SK-N-SH (cell line): ENCODE measurements around the gene HYPK. TPM values are rescaled to one million over a fixed set of nuclear protein-coding genes. Genes with fewer than 3 reads are reported as not detected.

Source experiments
- ELF1 ChIP-seq: IDR thresholded peaks from 2 replicates; pipeline ENCODE4 v1.4.0; 2012
- FOSL2 ChIP-seq: IDR thresholded peaks from 2 replicates; pipeline ENCODE4 v1.4.0; 2012; ENCODE audit warnings: low read depth, mild to moderate bottlenecking, moderate library complexity, borderline replicate concordance
- GABPA ChIP-seq: IDR thresholded peaks from 2 replicates; pipeline ENCODE4 v1.4.0; 2012; ENCODE audit warnings: low read depth, mild to moderate bottlenecking
- GATA2 ChIP-seq: sonication (generic); formaldehyde crosslinking; IDR thresholded peaks from 2 replicates; pipeline ENCODE4 v1.5.0; 2020; ENCODE audit warnings: mild to moderate bottlenecking, missing genetic modification reagents
- JUND ChIP-seq: IDR thresholded peaks from 2 replicates; pipeline ENCODE4 v1.4.0; 2012
- MXI1 ChIP-seq: IDR thresholded peaks from 2 replicates; pipeline ENCODE4 v1.6.1; 2012; ENCODE audit warnings: mild to moderate bottlenecking, low read depth, low read length, improper control_type of control experiment
- NFIC ChIP-seq: IDR thresholded peaks from 2 replicates; pipeline ENCODE4 v1.4.0; 2012; ENCODE audit warnings: borderline replicate concordance
- POLR2AphosphoS5 ChIP-seq: IDR thresholded peaks from 2 replicates; pipeline ENCODE4 v1.6.1; 2012; ENCODE audit warnings: low read depth, low read length
- RAD21 ChIP-seq: IDR thresholded peaks from 2 replicates; pipeline ENCODE4 v1.6.1; 2012; ENCODE audit warnings: mild to moderate bottlenecking, low read length
- RCOR1 ChIP-seq: fragments of 150-350 bp; IDR thresholded peaks from 2 replicates; pipeline ENCODE4 v1.6.1; 2017; ENCODE audit warnings: antibody characterized with exemption, low read length
- SIN3A ChIP-seq: IDR thresholded peaks from 2 replicates; pipeline ENCODE4 v1.6.1; 2012; ENCODE audit warnings: low read depth, mild to moderate bottlenecking, low read length, moderate library complexity, borderline replicate concordance
- SMC3 ChIP-seq: IDR thresholded peaks from 2 replicates; pipeline ENCODE4 v1.6.1; 2012; ENCODE audit warnings: low read depth, low read length, improper control_type of control experiment
- ZBTB33 ChIP-seq: IDR thresholded peaks from 2 replicates; pipeline ENCODE4 v1.4.0; 2012; ENCODE audit warnings: low read depth, borderline replicate concordance
- polyA plus RNA-seq, 3 experiments: library from polyadenylated mRNA; depleted of rRNA; stranded (reverse); fragments of >200 nt; gene quantifications; 2 replicates each; pipeline ENCODE4 v1.2.3, GENCODE V29; 2012
- TF ChIP-seq, protein P1 (sequence below): IDR thresholded peaks from 2 replicates; pipeline ENCODE4 v1.6.1; 2012; ENCODE audit warnings: mild to moderate bottlenecking, low read depth, low read length, moderate library complexity

The HYPK gene
- polyA plus RNA-seq, 1 of the 3 experiments (the other 2 are of a cell fraction) = 11.5 TPM

DNA sequence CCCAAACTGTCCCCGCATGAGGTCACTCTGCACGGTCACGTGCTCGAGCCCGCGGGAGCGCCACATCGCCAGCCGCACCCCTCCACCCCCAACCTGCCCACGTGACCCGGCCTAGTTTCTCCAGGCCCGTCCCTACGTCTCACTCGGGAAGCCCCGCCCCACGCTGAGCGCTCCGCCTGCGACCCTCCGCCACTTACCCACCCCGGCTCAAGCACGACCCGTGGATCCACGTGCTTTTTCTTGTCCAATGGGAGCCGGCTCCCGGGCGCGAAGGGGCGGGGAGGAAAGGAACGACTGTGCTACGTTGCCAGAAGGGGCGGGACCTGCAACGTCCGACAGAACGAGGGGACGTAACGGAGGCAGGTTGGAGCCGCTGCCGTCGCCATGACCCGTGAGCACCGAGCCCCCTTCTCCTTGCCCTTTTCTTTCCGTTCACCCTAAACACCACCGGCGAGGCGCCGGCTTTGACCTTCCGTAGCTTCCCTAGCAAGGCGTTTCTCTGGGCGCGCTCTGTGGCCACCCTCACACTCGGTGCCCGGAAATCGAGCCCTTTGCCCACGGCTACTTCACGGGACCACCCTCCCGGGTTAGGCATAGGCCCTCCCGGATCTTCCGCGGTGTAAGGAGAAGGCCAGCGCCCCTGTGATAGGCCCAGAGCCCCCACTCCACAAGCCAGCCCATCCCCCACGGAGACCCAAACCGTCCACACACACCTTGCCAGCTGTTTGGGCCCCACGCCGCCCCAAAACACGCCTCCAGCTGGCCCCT, 8.2 kb upstream of the HYPK start, which contains the start of gene SERF2 (continued):
- TF ChIP-seq, protein P1, sequence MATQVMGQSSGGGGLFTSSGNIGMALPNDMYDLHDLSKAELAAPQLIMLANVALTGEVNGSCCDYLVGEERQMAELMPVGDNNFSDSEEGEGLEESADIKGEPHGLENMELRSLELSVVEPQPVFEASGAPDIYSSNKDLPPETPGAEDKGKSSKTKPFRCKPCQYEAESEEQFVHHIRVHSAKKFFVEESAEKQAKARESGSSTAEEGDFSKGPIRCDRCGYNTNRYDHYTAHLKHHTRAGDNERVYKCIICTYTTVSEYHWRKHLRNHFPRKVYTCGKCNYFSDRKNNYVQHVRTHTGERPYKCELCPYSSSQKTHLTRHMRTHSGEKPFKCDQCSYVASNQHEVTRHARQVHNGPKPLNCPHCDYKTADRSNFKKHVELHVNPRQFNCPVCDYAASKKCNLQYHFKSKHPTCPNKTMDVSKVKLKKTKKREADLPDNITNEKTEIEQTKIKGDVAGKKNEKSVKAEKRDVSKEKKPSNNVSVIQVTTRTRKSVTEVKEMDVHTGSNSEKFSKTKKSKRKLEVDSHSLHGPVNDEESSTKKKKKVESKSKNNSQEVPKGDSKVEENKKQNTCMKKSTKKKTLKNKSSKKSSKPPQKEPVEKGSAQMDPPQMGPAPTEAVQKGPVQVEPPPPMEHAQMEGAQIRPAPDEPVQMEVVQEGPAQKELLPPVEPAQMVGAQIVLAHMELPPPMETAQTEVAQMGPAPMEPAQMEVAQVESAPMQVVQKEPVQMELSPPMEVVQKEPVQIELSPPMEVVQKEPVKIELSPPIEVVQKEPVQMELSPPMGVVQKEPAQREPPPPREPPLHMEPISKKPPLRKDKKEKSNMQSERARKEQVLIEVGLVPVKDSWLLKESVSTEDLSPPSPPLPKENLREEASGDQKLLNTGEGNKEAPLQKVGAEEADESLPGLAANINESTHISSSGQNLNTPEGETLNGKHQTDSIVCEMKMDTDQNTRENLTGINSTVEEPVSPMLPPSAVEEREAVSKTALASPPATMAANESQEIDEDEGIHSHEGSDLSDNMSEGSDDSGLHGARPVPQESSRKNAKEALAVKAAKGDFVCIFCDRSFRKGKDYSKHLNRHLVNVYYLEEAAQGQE = no peak; the same call in 1 of the 2 replicates
- TF ChIP-seq MXI1 = peak; percentile 82
- TF ChIP-seq GATA2 = no peak
- no peak for TF ChIP-seq ZBTB33
- peak; percentile 30; the same call in 1 of the 2 replicates for TF ChIP-seq NFIC
- no peak for TF ChIP-seq FOSL2
- TF ChIP-seq GABPA = no peak
- TF ChIP-seq POLR2AphosphoS5 = peak; percentile 92
- TF ChIP-seq JUND = no peak
- TF ChIP-seq RAD21 = no peak
- 0 out of 2 replicates have a peak, but pooled peaks have one; percentile 13 for TF ChIP-seq RCOR1
- TF ChIP-seq ELF1 = no peak
- peak; percentile 15; the same call in 1 of the 2 replicates for TF ChIP-seq SIN3A
- no peak for TF ChIP-seq SMC3
